Type B pancreatic cell (in vitro differentiated cells): ENCODE results near the gene MARK3. TPM values are rescaled to one million over a fixed set of nuclear protein-coding genes. Genes with fewer than 3 reads are reported as not detected.

Experiments used
- DNase-seq: peaks from one replicate; pipeline ENCODE4 v3.0.0; 2021; ENCODE audit warnings: mixed read lengths; ENCODE audit not compliant: unreplicated experiment; ENCODE audit errors: extremely low spot score
- H3K27ac Mint-ChIP-seq: 2 replicates; pipeline ENCODE4 v1.8.0; 2021; ENCODE audit warnings: mild to moderate bottlenecking, mixed read lengths
- H3K27me3 Mint-ChIP-seq: 2 replicates; pipeline ENCODE4 v1.8.0; 2021; ENCODE audit warnings: mixed read lengths
- H3K36me3 Mint-ChIP-seq: 2 replicates; pipeline ENCODE4 v1.8.0; 2021; ENCODE audit warnings: mixed read lengths
- H3K4me1 Mint-ChIP-seq: one replicate; pipeline ENCODE4 v1.8.0; 2021; ENCODE audit warnings: mixed read lengths; ENCODE audit not compliant: unreplicated experiment
- H3K4me3 Mint-ChIP-seq: 2 replicates; pipeline ENCODE4 v1.8.0; 2021; ENCODE audit warnings: mild to moderate bottlenecking, mixed read lengths
- H3K9me3 Mint-ChIP-seq: 2 replicates; pipeline ENCODE4 v1.8.0; 2021; ENCODE audit warnings: mixed read lengths
- CTCF ChIP-seq: fragments of 200-600 bp; sonication (generic); conservative IDR thresholded peaks from 2 replicates; pipeline ENCODE4 v1.5.0; 2021; ENCODE audit warnings: antibody characterized with exemption, mild to moderate bottlenecking
- total RNA-seq: library from RNA; stranded (reverse); gene quantifications from 2 replicates; pipeline ENCODE4 v1.2.1, GENCODE V29; 2021; ENCODE audit warnings: low replicate concordance

The MARK3 gene
- total RNA-seq, 1 donor from 2014 or later = 91.4 TPM

DNA sequence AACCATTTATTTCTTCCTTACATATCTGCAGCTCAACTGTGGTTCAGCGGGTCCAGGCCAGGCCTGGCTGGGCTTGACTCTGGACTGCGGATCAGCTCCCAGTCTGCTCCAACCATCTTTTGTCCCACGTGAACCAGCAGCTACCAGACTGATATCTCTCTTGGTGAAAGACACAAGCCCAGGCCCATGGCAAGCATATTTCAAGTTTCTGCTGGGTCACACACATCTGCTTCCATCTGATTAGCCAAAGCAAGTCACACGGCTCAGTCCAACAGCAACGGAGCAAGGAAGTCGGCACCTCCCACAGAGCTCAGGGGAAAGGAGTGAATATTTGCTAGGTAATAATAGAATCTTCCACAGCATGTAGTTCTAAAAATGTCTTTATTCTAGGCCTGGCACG lies 24.7 kb upstream of the MARK3 start:
- Mint-ChIP-seq H3K27me3 (peaks cover 3% of the 10 kb centered on the region), H3K4me1 (peaks cover 4% of the 10 kb centered on the region), H3K9me3 (peaks cover 9% of the 10 kb centered on the region), H3K27ac (no peak overlapping the region), H3K4me3 (no peak overlapping the region), H3K36me3 (no peaks in the 10 kb centered on the region)
- TF ChIP-seq CTCF = no peak
- DNase-seq = no peak

DNA sequence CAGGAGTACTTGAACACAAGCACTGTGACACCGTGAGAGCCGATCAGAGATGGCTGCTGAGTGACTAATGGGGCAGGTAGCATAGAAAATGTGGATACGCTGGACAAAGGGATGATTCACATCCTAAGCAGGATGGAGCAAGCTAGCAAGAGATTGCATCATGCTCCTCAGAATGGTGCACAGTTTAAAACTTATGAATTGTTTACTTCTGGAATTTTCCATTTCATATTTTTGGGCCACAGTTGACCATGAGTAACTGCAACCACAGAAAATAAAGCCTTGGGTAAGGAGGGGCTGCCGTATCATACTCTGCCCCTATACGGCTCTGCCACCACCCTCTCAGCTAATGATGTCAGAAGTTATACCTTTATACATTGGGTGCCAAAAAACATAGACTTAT lies 23.3 kb upstream of the MARK3 start:
- Mint-ChIP-seq H3K27me3 (peaks cover 3% of the 10 kb centered on the region), H3K36me3 (no peaks in the 10 kb centered on the region), H3K9me3 (peaks cover 9% of the 10 kb centered on the region), H3K4me3 (no peak overlapping the region), H3K4me1 (peaks cover 4% of the 10 kb centered on the region), H3K27ac (no peak overlapping the region)
- DNase-seq = no peak
- no peak for TF ChIP-seq CTCF

DNA sequence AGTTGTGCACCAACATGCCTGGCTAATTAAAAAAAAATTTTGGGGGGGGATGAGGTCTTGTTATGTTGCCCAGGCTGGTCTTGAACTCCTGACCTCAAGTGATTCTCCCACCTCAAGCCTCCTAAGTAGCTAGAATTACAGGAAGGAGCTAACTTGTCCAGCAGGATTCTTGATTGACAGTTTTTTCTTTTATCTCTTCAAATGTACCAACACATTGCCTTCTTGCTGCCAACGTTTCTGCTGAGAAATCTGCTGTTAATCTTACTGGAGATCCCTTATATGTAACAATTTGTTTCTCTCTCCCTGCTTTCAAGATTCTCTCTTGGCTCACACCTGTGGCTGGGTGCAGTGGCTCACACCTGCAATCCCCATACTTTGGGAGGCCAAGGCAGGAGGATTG lies 22.4 kb upstream of the MARK3 start:
- H3K36me3 Mint-ChIP-seq = no peaks in the 10 kb centered on the region
- H3K27ac Mint-ChIP-seq = no peak overlapping the region
- no peak for TF ChIP-seq CTCF
- H3K4me3 Mint-ChIP-seq = no peak overlapping the region
- DNase-seq = no peak
- H3K4me1 Mint-ChIP-seq = no peaks in the 10 kb centered on the region
- peaks cover 9% of the 10 kb centered on the region for H3K9me3 Mint-ChIP-seq
- peaks cover 3% of the 10 kb centered on the region for H3K27me3 Mint-ChIP-seq

DNA sequence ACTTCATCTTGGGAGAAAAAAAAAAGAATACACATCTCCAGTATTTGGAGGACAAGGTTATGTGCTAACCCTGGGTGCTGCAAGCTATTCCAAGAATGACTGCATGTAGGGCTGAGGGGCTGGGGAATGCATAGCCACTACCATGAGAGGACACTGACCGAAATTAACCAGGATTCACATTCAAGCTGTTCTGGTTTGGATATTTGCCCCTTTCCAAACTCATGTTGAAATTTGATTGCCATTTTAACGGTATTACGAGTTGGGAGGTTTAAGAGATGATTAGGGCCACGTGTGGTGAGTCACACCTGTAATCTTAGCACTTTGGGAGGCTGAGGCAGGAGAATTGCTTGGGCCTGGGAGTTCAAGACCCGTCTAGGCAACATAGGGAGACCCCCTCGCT lies 18.5 kb upstream of the MARK3 start:
- peaks cover 3% of the 10 kb centered on the region for H3K27me3 Mint-ChIP-seq
- no peak overlapping the region for H3K27ac Mint-ChIP-seq
- peaks cover 9% of the 10 kb centered on the region for H3K9me3 Mint-ChIP-seq
- no peaks in the 10 kb centered on the region for H3K36me3 Mint-ChIP-seq
- DNase-seq = no peak
- H3K4me3 Mint-ChIP-seq = no peak overlapping the region
- no peaks in the 10 kb centered on the region for H3K4me1 Mint-ChIP-seq
- no peak for TF ChIP-seq CTCF

GRCh38 chr14:103367995-103368394 lies 17.2 kb upstream of the MARK3 start:
- H3K27ac Mint-ChIP-seq = no peak overlapping the region
- H3K36me3 Mint-ChIP-seq = no peaks in the 10 kb centered on the region
- H3K4me3 Mint-ChIP-seq = no peak overlapping the region

More at GRCh38 chr14:103367995-103368394, 17.2 kb upstream of the MARK3 start:
- Mint-ChIP-seq H3K27me3 (peaks cover 3% of the 10 kb centered on the region), H3K4me1 (peaks cover 6% of the 10 kb centered on the region), H3K9me3 (peaks cover 3% of the 10 kb centered on the region)
- no peak for DNase-seq
- TF ChIP-seq CTCF = no peak
